K562 (cell line): Measurements from ENCODE around the gene FKBP1B. TPM values are rescaled to one million over a fixed set of nuclear protein-coding genes. Genes with fewer than 3 reads are reported as not detected.

Source experiments
- ATAC-seq: fragments of 200-7000 bp; cut with Tn5 transposase; 3 replicates; pipeline ENCODE4 v1.9.1; 2020; ENCODE audit warnings: moderate library complexity
- BruUV-seq: library from RNA; stranded (reverse); fragments of 400-500 nt; replicated peaks from 2 replicates; lab custom pipeline; 2021; lab: Mats Ljungman, UMichigan
- CTCF ChIA-PET: fragments of 300-600 bp; formaldehyde crosslinking; extraction: SDS; loops from one replicate; lab custom pipeline; 2021; ENCODE audit warnings: low intra/inter-chr PET ratio; lab: Yijun Ruan, JAX
- POLR2A ChIA-PET: fragments of 300-600, 350-650 bp; sonication (Branson Sonifier 250); formaldehyde crosslinking; extraction: SDS; loops from one replicate; lab custom pipeline; 2021; ENCODE audit warnings: antibody characterized with exemption, inconsistent platforms; lab: Yijun Ruan, JAX
- DNase-seq, 4 experiments: peaks; one replicate each; pipeline versions ENCODE4 v3.0.0 to v3.0.0-alpha.2; 2011 to 2018; ENCODE audit warnings: low spot score in 3 of 4, mixed read lengths in 3 of 4; ENCODE audit errors: extremely low read depth in 1 of 4
- FAIRE-seq: peaks from 2 replicates; lab custom pipeline; 2011; peaks lifted over from hg19 to GRCh38; lab: Jason Lieb, UNC
- H2AFZ ChIP-seq: 2 replicates; pipeline ENCODE4 v1.6.0; 2011; ENCODE audit warnings: low read depth, low read length, control low read depth, inconsistent platforms
- H3K27ac ChIP-seq: fragments of 200-600 bp; 3 replicates; pipeline ENCODE4 v1.8.0; 2011; ENCODE audit warnings: low read depth, mild to moderate bottlenecking, control low read depth, inconsistent platforms, low read length, moderate library complexity, mixed read lengths; ENCODE audit errors: extremely low read depth
- H3K27me3 ChIP-seq, 2 experiments: fragments of 300-600 bp in 1 of 2; 2 replicates in 1 of 2; 3 replicates in 1 of 2; pipeline versions ENCODE4 v1.6.0 to v1.8.0; 2011; ENCODE audit warnings: inconsistent platforms in 2 of 2, low read length in 2 of 2, mild to moderate bottlenecking in 1 of 2, mixed read lengths in 1 of 2, moderate library complexity in 1 of 2; ENCODE audit not compliant: control insufficient read depth in 2 of 2, insufficient read depth in 2 of 2
- H3K36me3 ChIP-seq: fragments of 300-600 bp; 3 replicates; pipeline ENCODE4 v1.8.0; 2011; ENCODE audit warnings: mild to moderate bottlenecking, low read length, inconsistent platforms; ENCODE audit not compliant: control insufficient read depth, insufficient read depth
- H3K4me1 ChIP-seq, 2 experiments: fragments of 200-600 bp in 1 of 2; replicated peaks in 1 of 2; 2 replicates in 1 of 2; 3 replicates in 1 of 2; pipeline versions ENCODE4 v1.5.1 to v1.8.0; 2011; ENCODE audit warnings: inconsistent platforms in 2 of 2, low read length in 2 of 2, mild to moderate bottlenecking in 1 of 2, mixed read lengths in 1 of 2, moderate library complexity in 1 of 2; ENCODE audit not compliant: control insufficient read depth in 2 of 2, insufficient read depth in 2 of 2
- H3K4me2 ChIP-seq: 2 replicates; pipeline ENCODE4 v1.6.1; 2011; ENCODE audit warnings: low read length, control low read depth, inconsistent platforms, mixed read lengths; ENCODE audit not compliant: insufficient read depth
- H3K4me3 ChIP-seq: fragments of 200-600 bp; sonication (generic), shearing (Covaris generic); 2 replicates; pipeline ENCODE4 v1.5.1; 2016; ENCODE audit warnings: control low read depth, inconsistent platforms
- H3K79me2 ChIP-seq: fragments of 200-600 bp; 3 replicates; pipeline ENCODE4 v1.8.0; 2011; ENCODE audit warnings: low read length, inconsistent platforms; ENCODE audit not compliant: control insufficient read depth, insufficient read depth
- H3K9ac ChIP-seq, 2 experiments: 2 replicates each; pipeline versions ENCODE4 v1.6.0 to v1.6.1; 2011; ENCODE audit warnings: low read depth in 2 of 2, low read length in 2 of 2, control low read depth in 1 of 2, inconsistent platforms in 1 of 2, mild to moderate bottlenecking in 1 of 2, mixed read lengths in 1 of 2; ENCODE audit not compliant: insufficient read depth in 1 of 2
- H3K9me1 ChIP-seq: one replicate; pipeline ENCODE4 v1.6.0; 2011; ENCODE audit warnings: inconsistent platforms, mild to moderate bottlenecking, low read length, moderate library complexity; ENCODE audit not compliant: control insufficient read depth, insufficient read depth
- H3K9me3 ChIP-seq: replicated peaks from 2 replicates; pipeline ENCODE4 v1.5.1; 2011; ENCODE audit warnings: low read depth, low read length, inconsistent platforms; ENCODE audit not compliant: control insufficient read depth, insufficient read depth
- H4K20me1 ChIP-seq: replicated peaks from 2 replicates; pipeline ENCODE4 v1.6.1; 2011; ENCODE audit warnings: low read length, inconsistent platforms, mixed read lengths; ENCODE audit not compliant: control insufficient read depth, insufficient read depth
- BRD4 ChIP-seq: fragments of 200-600 bp; sonication (generic); IDR thresholded peaks from 2 replicates; pipeline ENCODE4 v1.6.1; 2017; ENCODE audit warnings: inconsistent platforms
- CBFA2T2 ChIP-seq: fragments of 450-650 bp; conservative IDR thresholded peaks from 2 replicates; pipeline ENCODE4 v1.6.1; 2017; ENCODE audit warnings: mild to moderate bottlenecking
- CBFA2T3 ChIP-seq: fragments of 450-650 bp; IDR thresholded peaks from 2 replicates; pipeline ENCODE4 v1.6.1; 2017
- CBX1 ChIP-seq: sonication (generic); IDR thresholded peaks from 2 replicates; pipeline ENCODE4 v1.6.1; 2016; ENCODE audit warnings: antibody characterized with exemption, low read depth, mild to moderate bottlenecking
- E2F1 ChIP-seq: sonication (generic); formaldehyde crosslinking; IDR thresholded peaks from 2 replicates; pipeline ENCODE4 v1.8.1; 2023; ENCODE audit warnings: mild to moderate bottlenecking, missing genetic modification reagents, moderate library complexity
- TCF3 ChIP-seq: sonication (generic); formaldehyde crosslinking; IDR thresholded peaks from 2 replicates; pipeline ENCODE4 v1.4.0; 2020; ENCODE audit warnings: mild to moderate bottlenecking, missing genetic modification reagents
- TEAD4 ChIP-seq, 2 experiments: sonication (generic) in 1 of 2; formaldehyde crosslinking in 1 of 2; IDR thresholded peaks; 2 replicates each; pipeline versions ENCODE4 v1.6.1 to v1.8.0; 2012 to 2022; ENCODE audit warnings: borderline replicate concordance in 1 of 2, inconsistent platforms in 1 of 2, low read length in 1 of 2, mild to moderate bottlenecking in 1 of 2, missing genetic modification reagents in 1 of 2
- ZFX ChIP-seq: sonication (generic); formaldehyde crosslinking; IDR thresholded peaks from 2 replicates; pipeline ENCODE4 v1.8.0; 2022; ENCODE audit warnings: mild to moderate bottlenecking, missing genetic modification reagents, moderate library complexity
- ZNF354B ChIP-seq: fragments of 250-450 bp; sonication (Bioruptor Pico); IDR thresholded peaks from 2 replicates; pipeline ENCODE4 v1.4.0; 2020
- ZNF696 ChIP-seq: fragments of 250-450 bp; sonication (Bioruptor Pico); conservative IDR thresholded peaks from 2 replicates; pipeline ENCODE4 v1.4.0; 2020; ENCODE audit warnings: mild to moderate bottlenecking, moderate library complexity
- WGBS: fragments of 100-300 bp; shearing (Covaris generic); methylation state at CpG from one replicate; pipeline ENCODE4 v1.1.6; 2016; ENCODE audit warnings: low coverage, mixed read lengths; ENCODE audit not compliant: insufficient coverage; ENCODE audit errors: missing lambda C conversion rate; 5-methylcytosine and 5-hydroxymethylcytosine counted together
- in situ Hi-C: fragments of 300-500 bp; cut with MboI; formaldehyde crosslinking; loops from 4 replicates; pipeline ENCODE4 v1.15.0; 2018; ENCODE audit warnings: inconsistent platforms, mixed read lengths
- intact Hi-C: fragments of 100-400 bp; cut with micrococcal nuclease; formaldehyde crosslinking; loops from 2 replicates; pipeline ENCODE4 v1.14.2; 2022
- polyA plus RNA-seq, 8 experiments: library from polyadenylated mRNA; depleted of rRNA in 4 of 8; stranded (reverse) in 5 of 8; unstranded in 3 of 8; fragments of >200 nt; fragmentation: Nextera tagmentation in 2 of 8; fragmentation: Illumina TruSeq in 1 of 8; extraction: Ambion mirVana in 2 of 8; extraction: Trizol in 1 of 8; gene quantifications; 2 replicates each; pipeline versions ENCODE4 v1.2.1 to v1.2.3, GENCODE V29; 2011 to 2014; ENCODE audit warnings: inconsistent platforms in 1 of 8, missing spikeins in 1 of 8
- total RNA-seq, 7 experiments: library from RNA; depleted of rRNA in 6 of 7; stranded (reverse); fragments of >200 nt in 6 of 7; fragmentation: Illumina TruSeq in 2 of 7; extraction: Trizol in 2 of 7; gene quantifications; 2 replicates each; pipeline versions ENCODE4 v1.2.1 to v1.2.3, GENCODE V29; 2011 to 2021; ENCODE audit warnings: low replicate concordance in 1 of 7

Gene FKBP1B
- total and polyA plus RNA-seq, 9 of the 15 experiments (the other 6 are each of a cell fraction or from before 2014, with no cell fraction given) = 0.58 to 9.4 (median 1.6) TPM

- Histone ChIP-seq H2AFZ (no peak overlapping the region), H3K9ac (peak overlapping the region in 1 of 2 experiments; percentile 82; a peak in 3 of 4 replicates)
Measured at GRCh38 chr2:24016376-24016761, 33.2 kb upstream of the FKBP1B start.

More at GRCh38 chr2:24016376-24016761, 33.2 kb upstream of the FKBP1B start:
- no peak for FAIRE-seq
- Histone ChIP-seq H3K27ac (peak overlapping the region; percentile 27; the same call in 2 of the 3 replicates), H3K4me3 (no peak overlapping the region), H3K27me3 (no peaks in the 10 kb centered on the region), H3K4me2 (0 out of 2 replicates have a peak overlapping the region, but pooled peaks have one; percentile 4), H3K4me1 (peaks cover 30 to 42% of the 10 kb centered on the region in 2 experiments), H3K36me3 (peaks cover 22% of the 10 kb centered on the region), H3K79me2 (peaks cover 24% of the 10 kb centered on the region), H3K9me3 (no peaks in the 10 kb centered on the region), H4K20me1 (peaks cover under 1% of the 10 kb centered on the region), H3K9me1 (no peaks in the 10 kb centered on the region)
- in situ Hi-C loops (no loop called here), intact Hi-C loops (loop anchor here (10.0 kb wide), 1 partner anchor 192 kb away; no protein-coding TSS in a partner anchor)
- 48% methylated on average over 7 of the region's 9 CpGs for WGBS
- no TSS peak for BruUV-seq
- CTCF ChIA-PET = no interaction called here
- peak; percentile 23 for ATAC-seq
- DNase-seq = peak in 1 of 4 experiments; percentile 28
- TF ChIP-seq CBFA2T2 (peak; percentile 61), ZNF354B (CRISPR knock-in tag) (no peak), ZNF696 (CRISPR knock-in tag) (no peak), BRD4 (no peak), CBFA2T3 (peak; percentile 74), ZFX (CRISPR knock-in tag) (0 out of 2 replicates have a peak, but pooled peaks have one; percentile 16), TEAD4 (IDR thresholded peaks at IDR 0.05; ENCODE audit: low read length) (peak; percentile 77), TEAD4 (CRISPR knock-in tag; IDR thresholded peaks at IDR 0.05; ENCODE audit: borderline replicate concordance) (no peak), E2F1 (CRISPR knock-in tag) (no peak), CBX1 (no peak), TCF3 (peak; percentile 21; the same call in 1 of the 2 replicates)
- POLR2A ChIA-PET = interaction anchor here (0.7 kb wide), 1 partner anchor 20 kb away, joined by 4 read pairs; no protein-coding TSS in a partner anchor
